H1 (cell line): ENCODE measurements around the gene MAPK9. TPM values are rescaled to one million over a fixed set of nuclear protein-coding genes. Genes with fewer than 3 reads are reported as not detected.

Source experiments
- ASH2L ChIP-seq: fragments of 200-600, 300-600 bp; sonication (generic); IDR thresholded peaks from one replicate; pipeline ENCODE4 v1.7.1; 2017; ENCODE audit warnings: low read length
- JUND ChIP-seq: IDR thresholded peaks from 2 replicates; pipeline ENCODE4 v1.6.1; 2011; ENCODE audit warnings: mild to moderate bottlenecking, improper control_type of control experiment, low read length
- KDM5A ChIP-seq: fragments of 200-600 bp; IDR thresholded peaks from 2 replicates; pipeline ENCODE4 v1.7.1; 2012; ENCODE audit warnings: mild to moderate bottlenecking, low read length, inconsistent platforms, mixed read lengths
- NANOG ChIP-seq: IDR thresholded peaks from 2 replicates; pipeline ENCODE4 v1.6.1; 2011; ENCODE audit warnings: low read length, low read depth, mild to moderate bottlenecking, inconsistent platforms; ENCODE audit not compliant: insufficient read depth, poor library complexity, severe bottlenecking
- POLR2A ChIP-seq, 2 experiments: IDR thresholded peaks; 1 replicate in 1 of 2; 2 replicates in 1 of 2; pipeline ENCODE4 v1.6.1; 2011; ENCODE audit warnings: low read depth in 2 of 2, low read length in 2 of 2, mild to moderate bottlenecking in 2 of 2; ENCODE audit errors: control extremely low read depth in 1 of 2
- RAD21 ChIP-seq, 2 experiments: IDR thresholded peaks in 1 of 2; conservative IDR thresholded peaks in 1 of 2; 2 replicates each; pipeline ENCODE4 v1.6.1; 2011; ENCODE audit warnings: low read depth in 2 of 2, low read length in 2 of 2, improper control_type of control experiment in 1 of 2, inconsistent platforms in 1 of 2, mild to moderate bottlenecking in 1 of 2, moderate library complexity in 1 of 2
- SAP30 ChIP-seq: fragments of 300-600 bp; sonication (generic); IDR thresholded peaks from 2 replicates; pipeline ENCODE4 v1.7.1; 2012; ENCODE audit warnings: low read length, moderate library complexity, mild to moderate bottlenecking, inconsistent platforms; ENCODE audit not compliant: insufficient read depth, insufficient replicate concordance
- polyA plus RNA-seq, 7 experiments: library from polyadenylated mRNA; depleted of rRNA in 3 of 7; stranded (reverse) in 5 of 7; unstranded in 2 of 7; fragments of >200 nt in 5 of 7; fragments of 200-250 nt in 2 of 7; gene quantifications; 1 replicate in 5 of 7; 2 replicates in 1 of 7; 4 replicates in 1 of 7; pipeline versions ENCODE4 v1.2.1 to v1.2.3, GENCODE V29; 2011 to 2013; ENCODE audit warnings: missing spikeins in 2 of 7, mixed read lengths in 2 of 7
- total RNA-seq: library from RNA; stranded (reverse); fragmentation: NEBNext Ultra II Directional; extraction: Animal tissue kit (Norgen Biotek cat#: 25700); gene quantifications from 2 replicates; pipeline ENCODE4 v1.2.1, GENCODE V29; 2021
- TF ChIP-seq, protein P1 (sequence below): IDR thresholded peaks from 2 replicates; pipeline ENCODE4 v1.6.1; 2011; ENCODE audit warnings: low read depth, mild to moderate bottlenecking, low read length; ENCODE audit not compliant: insufficient read depth

MAPK9 gene
- total and polyA plus RNA-seq, 2 of the 8 experiments (the other 6 are each of a cell fraction or from before 2014, with no cell fraction given) = 22.3 to 43.7 TPM

DNA sequence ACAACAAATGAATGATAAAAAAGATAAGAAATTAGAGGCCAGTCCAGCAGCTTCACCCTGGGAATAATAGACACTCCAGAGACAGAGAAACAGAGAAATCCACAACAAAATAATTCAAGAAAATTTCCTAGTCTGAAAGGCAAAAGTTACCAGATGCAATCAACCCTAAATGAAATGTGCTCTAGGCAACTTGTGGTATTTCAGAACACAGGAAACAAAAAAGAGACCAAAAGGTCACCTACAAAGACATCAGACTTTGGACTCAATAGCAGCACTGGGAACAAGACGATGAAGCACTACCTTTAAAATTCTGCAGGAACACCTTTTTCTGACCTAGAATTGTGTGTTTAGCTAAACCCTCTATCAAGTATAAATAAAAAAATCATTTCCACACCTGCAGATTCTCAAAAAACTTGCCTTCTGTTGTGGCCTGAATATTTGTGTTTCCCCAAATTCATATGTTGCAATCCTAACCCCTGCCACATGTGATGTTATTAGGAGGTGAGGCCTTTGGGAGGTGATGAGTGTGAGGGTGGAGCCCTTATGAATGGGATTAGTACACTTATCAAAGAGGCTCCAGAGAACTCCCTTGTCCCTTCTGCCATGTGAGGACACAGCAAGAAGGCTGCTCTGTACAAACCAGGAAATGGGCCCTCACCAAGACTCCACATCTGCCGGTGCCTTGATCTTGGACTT is 5.9 kb upstream of the MAPK9 start (continued):
- no peak for TF ChIP-seq ASH2L
- TF ChIP-seq POLR2A (IDR thresholded peaks at IDR 0.05; ENCODE audit: control extremely low read depth in 1 of 2, low read depth in 2 of 2, low read length in 2 of 2) = no peak
- no peak for TF ChIP-seq RAD21 (IDR thresholded peaks at IDR 0.05 in 1 of 2, conservative IDR thresholded peaks at IDR 0.05 in 1 of 2; ENCODE audit: low read depth in 2 of 2, low read length in 2 of 2)
- TF ChIP-seq JUND = no peak
- TF ChIP-seq, protein P1, sequence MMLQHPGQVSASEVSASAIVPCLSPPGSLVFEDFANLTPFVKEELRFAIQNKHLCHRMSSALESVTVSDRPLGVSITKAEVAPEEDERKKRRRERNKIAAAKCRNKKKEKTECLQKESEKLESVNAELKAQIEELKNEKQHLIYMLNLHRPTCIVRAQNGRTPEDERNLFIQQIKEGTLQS = no peak
- no peak for TF ChIP-seq NANOG
- no peak for TF ChIP-seq KDM5A
- no peak for TF ChIP-seq SAP30
